GM18499 (cell line): ENCODE data around the gene MEIS2.

Experiments
- ATAC-seq: cut with Tn5 transposase; IDR thresholded peaks from one replicate; pipeline ENCODE4 v1.9.1; 2021; ENCODE audit warnings: moderate number of reproducible peaks; ENCODE audit not compliant: insufficient read depth, unreplicated experiment

Gene MEIS2

GRCh38 chr15:37100109-37100965 lies at the start of gene MEIS2:
Gene MEIS2, minus strand, starts transcription at chr15:37100549. Its CDS starts 1,083 bp downstream, at chr15:37099466.
- ATAC-seq: no peak

- ATAC-seq: no peak
Measured at GRCh38 chr15:37149146-37149545, 48.8 kb upstream of the MEIS2 start.

DNA sequence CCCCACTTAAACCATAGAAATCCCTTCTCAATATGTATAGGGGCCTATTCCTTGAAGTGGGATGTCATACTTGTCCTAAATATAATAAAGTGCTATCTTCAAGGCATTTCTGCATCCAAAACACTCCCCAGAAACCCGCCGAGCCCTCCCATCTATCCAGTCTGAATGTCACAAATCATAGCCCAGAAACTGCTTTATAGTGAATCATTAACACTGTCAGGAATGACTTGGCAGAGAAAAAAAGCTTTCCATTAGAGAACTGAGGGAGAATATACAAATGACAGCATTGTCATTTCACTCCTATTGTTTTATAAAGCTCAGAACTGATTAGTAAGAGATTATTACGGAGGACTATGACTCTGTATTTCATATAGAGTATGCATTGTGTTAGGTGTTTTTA lies 48.4 kb upstream of the MEIS2 start:
- no peak for ATAC-seq

DNA sequence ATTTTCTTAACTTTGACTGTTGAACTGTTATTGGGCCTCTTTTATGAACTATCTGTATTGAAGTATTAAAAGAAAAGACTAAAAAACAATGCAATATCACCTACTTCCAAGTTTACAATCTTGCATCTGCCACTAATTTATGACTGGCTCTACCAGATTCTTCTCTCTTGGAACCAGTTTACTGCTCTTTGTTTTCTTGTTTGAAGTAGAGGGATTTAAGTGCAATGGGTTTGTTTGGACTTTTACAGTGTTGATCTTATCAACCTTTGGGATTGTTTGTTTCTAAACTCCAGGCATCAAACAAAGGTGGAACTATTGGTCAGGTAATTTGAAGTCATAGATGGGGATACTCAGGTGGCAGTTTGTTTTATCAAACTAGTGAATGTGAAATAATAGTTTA lies 43.0 kb upstream of the MEIS2 start:
- ATAC-seq: no peak

GRCh38 chr15:37142371-37142770 lies 42.0 kb upstream of the MEIS2 start:
- ATAC-seq: no peak

GRCh38 chr15:37140531-37141058 lies 40.2 kb upstream of the MEIS2 start:
- no peak for ATAC-seq

DNA sequence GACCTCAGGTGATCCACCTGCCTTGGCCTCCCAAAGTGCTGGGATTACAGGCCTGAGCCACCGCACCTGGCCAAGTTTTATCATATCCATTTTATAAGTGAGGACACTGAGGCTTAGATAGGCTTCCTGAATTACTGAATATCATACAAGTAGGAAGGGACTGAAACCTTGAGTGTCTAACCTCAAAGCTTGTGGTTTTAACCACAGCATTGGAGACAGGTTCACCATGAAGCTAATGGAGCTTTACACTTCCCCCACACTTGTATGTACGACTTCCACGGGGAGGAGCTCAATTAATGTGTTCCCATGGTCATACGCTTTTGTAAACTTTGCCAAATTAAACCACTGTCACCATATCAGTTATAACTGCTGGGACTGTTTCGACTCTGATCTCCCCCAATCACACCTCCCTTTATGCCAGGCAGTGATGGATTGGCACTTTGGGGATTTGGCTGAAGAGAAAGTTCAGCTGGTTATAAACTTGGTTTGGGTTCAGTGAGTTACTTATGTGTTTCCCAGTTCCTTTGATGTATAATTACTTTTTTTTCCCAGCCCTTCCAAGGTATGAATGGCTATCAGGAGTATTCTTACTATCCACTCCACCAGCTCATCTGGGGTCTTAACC lies 38.4 kb upstream of the MEIS2 start:
- ATAC-seq: no peak

- no peak for ATAC-seq
Measured at GRCh38 chr15:37137221-37137620, 36.9 kb upstream of the MEIS2 start.

DNA sequence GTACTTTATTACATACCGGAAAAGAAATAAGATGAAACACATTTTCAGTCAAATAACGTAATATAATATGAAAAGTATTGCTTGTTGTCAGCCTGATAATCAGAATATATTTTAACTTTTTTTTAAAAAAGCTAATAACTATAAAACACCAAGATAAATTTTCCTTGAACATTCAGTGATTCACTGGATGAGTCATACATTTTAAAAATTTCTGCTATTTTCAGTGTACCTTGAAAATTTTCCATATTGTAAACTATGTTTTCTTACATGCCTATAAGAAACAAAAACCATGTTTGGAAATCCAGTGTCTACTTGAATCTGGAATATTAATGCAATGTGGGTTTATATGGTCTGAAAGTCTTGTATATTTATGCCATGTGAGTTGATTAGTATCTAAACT lies 36.3 kb upstream of the MEIS2 start:
- ATAC-seq: no peak

GRCh38 chr15:37135225-37135624 lies 34.9 kb upstream of the MEIS2 start:
- no peak for ATAC-seq

DNA sequence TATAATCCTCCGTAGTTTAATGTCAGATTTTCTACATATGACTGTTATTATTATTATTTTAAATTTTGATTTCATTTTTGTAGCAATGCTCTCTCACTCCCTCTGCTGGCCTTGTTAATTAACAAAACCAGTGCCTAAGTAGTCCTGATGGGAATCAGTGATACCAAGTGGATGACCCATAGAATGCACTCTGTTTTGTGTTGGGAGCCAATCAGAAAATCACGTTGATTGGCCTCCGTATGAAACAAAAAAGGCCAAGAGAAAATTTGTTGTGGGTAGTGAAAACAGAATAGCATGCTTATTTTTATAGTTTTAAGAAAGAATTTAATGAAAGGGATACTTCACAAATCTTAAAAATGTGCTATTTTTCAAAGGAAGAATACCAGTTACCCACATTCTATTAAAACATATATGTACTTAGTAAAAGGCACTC lies 34.4 kb upstream of the MEIS2 start:
- no peak for ATAC-seq

- no peak for ATAC-seq
Measured at GRCh38 chr15:37134244-37134643, 33.9 kb upstream of the MEIS2 start.

- ATAC-seq: no peak
Measured at GRCh38 chr15:37133602-37134001, 33.3 kb upstream of the MEIS2 start.

GRCh38 chr15:37132826-37133417 lies 32.6 kb upstream of the MEIS2 start:
- ATAC-seq: no peak

DNA sequence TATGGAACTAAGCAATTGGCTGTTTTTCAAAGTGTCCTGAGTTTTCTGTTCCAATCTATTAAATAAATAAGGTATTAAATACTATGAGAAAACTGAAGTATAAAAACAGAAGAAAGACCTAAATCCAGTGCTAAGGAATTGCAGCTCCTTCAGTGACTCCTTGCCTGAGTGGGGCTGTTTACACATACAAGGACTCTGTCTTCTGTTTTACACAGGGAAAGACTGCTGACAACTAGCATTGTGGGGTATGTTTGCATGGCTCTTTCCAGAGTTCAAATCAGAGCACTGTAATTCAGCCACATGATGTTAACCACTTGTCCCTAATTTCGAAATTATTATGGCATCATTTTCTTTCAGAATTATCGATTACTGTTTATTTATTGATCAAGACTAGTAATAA lies 31.3 kb upstream of the MEIS2 start:
- ATAC-seq: no peak

DNA sequence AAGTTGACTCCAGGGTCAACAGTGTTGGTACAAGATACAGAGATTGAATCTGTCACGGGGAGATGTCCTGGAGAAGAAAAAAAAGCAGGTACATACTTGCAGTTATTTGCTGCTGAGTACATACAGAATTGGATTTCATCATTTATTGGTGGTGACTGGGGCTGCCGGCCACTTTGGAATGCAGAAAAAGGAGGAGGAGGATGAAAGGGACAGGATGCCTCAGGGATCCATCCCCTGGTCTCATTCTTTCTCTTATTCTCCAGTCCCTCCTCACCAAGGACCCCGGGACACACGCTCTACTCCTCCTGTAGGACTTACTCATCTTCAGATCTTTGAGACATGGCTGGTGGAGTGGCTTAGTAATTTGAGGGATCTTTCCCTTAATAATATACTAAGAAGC lies 30.0 kb upstream of the MEIS2 start:
- ATAC-seq: no peak

DNA sequence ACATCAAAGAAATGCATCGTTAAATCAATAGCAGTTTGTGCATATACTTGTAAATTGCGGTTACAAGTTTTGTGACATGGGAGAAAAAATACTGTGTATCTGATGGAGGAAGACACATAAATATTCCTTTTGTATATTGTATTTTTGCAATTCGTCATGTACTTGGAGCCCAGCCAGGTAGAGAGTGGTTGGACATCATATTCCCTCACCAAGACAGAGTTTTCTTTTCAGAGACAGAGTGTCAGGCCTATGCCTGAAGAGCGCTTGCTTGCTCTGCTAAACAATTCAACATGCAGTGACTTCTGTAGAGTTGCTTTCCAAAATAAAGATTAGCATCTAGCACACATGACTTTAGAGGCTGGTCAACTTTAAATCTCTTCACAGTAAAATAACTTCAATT lies 24.8 kb upstream of the MEIS2 start:
- ATAC-seq: no peak

GRCh38 chr15:37124331-37124730 lies 24.0 kb upstream of the MEIS2 start:
- no peak for ATAC-seq

- ATAC-seq: no peak
Measured at GRCh38 chr15:37122703-37123102, 22.4 kb upstream of the MEIS2 start.

- ATAC-seq: no peak
Measured at GRCh38 chr15:37121492-37121891, 21.1 kb upstream of the MEIS2 start.

DNA sequence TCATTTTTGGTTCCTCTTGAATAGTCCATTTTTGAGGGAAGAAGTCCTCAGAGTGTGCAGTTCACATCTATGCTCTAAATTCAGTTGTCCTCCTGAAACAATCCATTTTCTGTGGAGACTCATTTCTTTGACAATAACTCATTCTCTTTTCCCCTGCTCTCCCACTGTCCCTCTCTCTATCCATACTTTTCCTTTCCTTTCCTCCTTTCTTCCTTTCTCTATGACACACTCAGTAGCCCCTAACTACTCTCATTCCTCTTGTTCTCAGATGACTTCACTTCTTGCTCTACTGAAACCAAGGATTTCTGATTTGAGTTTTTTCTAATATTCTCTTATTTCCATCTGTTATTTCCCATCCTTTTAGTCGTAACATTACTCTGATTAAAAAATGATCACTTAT lies 16.7 kb upstream of the MEIS2 start:
- ATAC-seq: no peak
